PC-3 (cell line): ENCODE data around the gene CEACAM4. TPM values are rescaled to one million over a fixed set of nuclear protein-coding genes. Genes with fewer than 3 reads are reported as not detected.
A peak's percentile ranks its signal among the peaks of the same experiment; 100 is the strongest.

Experiments
- ATAC-seq: fragments of 200-7000 bp; cut with Tn5 transposase; 2 replicates; pipeline ENCODE4 v1.9.1; 2020; ENCODE audit warnings: mild to moderate bottlenecking, moderate library complexity
- BruUV-seq: library from RNA; stranded (reverse); fragments of 400-500 nt; replicated peaks from 2 replicates; lab custom pipeline; 2021; lab: Mats Ljungman, UMichigan
- CTCF ChIA-PET: fragments of 300-600 bp; sonication (Branson Sonifier 250); formaldehyde crosslinking; loops from one replicate; lab custom pipeline; 2022; ENCODE audit warnings: antibody characterized with exemption; lab: Charles Lee
- POLR2A ChIA-PET: fragments of 300-600 bp; sonication (Branson Sonifier 250); formaldehyde crosslinking; loops from one replicate; lab custom pipeline; 2022; ENCODE audit warnings: antibody characterized with exemption; ENCODE audit not compliant: unreplicated experiment; lab: Charles Lee
- DNase-seq: peaks from one replicate; pipeline ENCODE4 v3.0.0-alpha.2; 2015
- H2AFZ ChIP-seq: fragments of 300-600 bp; sonication (generic); 2 replicates; pipeline ENCODE4 v1.6.0; 2016; ENCODE audit warnings: antibody characterized with exemption, low read length
- H3F3A ChIP-seq: fragments of 300-600 bp; sonication (generic); one replicate; pipeline ENCODE4 v1.6.0; 2017; ENCODE audit warnings: antibody characterized with exemption, low read length, control low read depth, mild to moderate bottlenecking; ENCODE audit not compliant: unreplicated experiment
- H3K27ac ChIP-seq: fragments of 300-600 bp; sonication (generic); 2 replicates; pipeline ENCODE4 v1.5.1; 2016; ENCODE audit warnings: mild to moderate bottlenecking, low read length
- H3K27me3 ChIP-seq: fragments of 300-600 bp; sonication (generic); 2 replicates; pipeline ENCODE4 v1.6.1; 2016; ENCODE audit warnings: low read length, mixed read lengths
- H3K36me3 ChIP-seq: fragments of 300-600 bp; sonication (generic); 2 replicates; pipeline ENCODE4 v1.6.1; 2016; ENCODE audit warnings: low read depth, mixed run types, low read length, mixed read lengths
- H3K4me1 ChIP-seq: fragments of 300-600 bp; sonication (generic); 2 replicates; pipeline ENCODE4 v1.5.1; 2016; ENCODE audit warnings: low read length; ENCODE audit not compliant: insufficient read depth
- H3K4me2 ChIP-seq: fragments of 300-600 bp; sonication (generic); 2 replicates; pipeline ENCODE4 v1.6.0; 2016; ENCODE audit warnings: low read length
- H3K4me3 ChIP-seq: fragments of 300-600 bp; sonication (generic); 2 replicates; pipeline ENCODE4 v1.5.1; 2016; ENCODE audit warnings: mild to moderate bottlenecking, low read length, mixed read lengths
- H3K79me2 ChIP-seq: fragments of 300-600 bp; sonication (generic); 2 replicates; pipeline ENCODE4 v1.6.1; 2017; ENCODE audit warnings: low read length, mixed read lengths
- H3K9ac ChIP-seq: fragments of 300-600 bp; sonication (generic); 2 replicates; pipeline ENCODE4 v1.6.0; 2016; ENCODE audit warnings: mild to moderate bottlenecking, low read length
- H3K9me2 ChIP-seq: fragments of 300-600 bp; sonication (generic); replicated peaks from 2 replicates; pipeline ENCODE4 v1.6.1; 2016; ENCODE audit warnings: mixed run types, low read length, mixed read lengths
- H3K9me3 ChIP-seq: fragments of 300-600 bp; sonication (generic); 2 replicates; pipeline ENCODE4 v1.6.1; 2016; ENCODE audit warnings: low read length, mixed read lengths
- H4K20me1 ChIP-seq: fragments of 300-600 bp; sonication (generic); 2 replicates; pipeline ENCODE4 v1.6.1; 2016; ENCODE audit warnings: low read length, mixed read lengths
- EZH2 ChIP-seq: fragments of 300-600 bp; sonication (generic); IDR thresholded peaks from one replicate; pipeline ENCODE4 v1.6.1; 2017; ENCODE audit warnings: antibody characterized with exemption, mild to moderate bottlenecking, low read length; ENCODE audit not compliant: unreplicated experiment
- EZH2phosphoT487 ChIP-seq: fragments of 300-600 bp; sonication (generic); IDR thresholded peaks from 2 replicates; pipeline ENCODE4 v1.6.1; 2018; ENCODE audit warnings: mild to moderate bottlenecking, antibody characterized with exemption, low read length, borderline replicate concordance
- intact Hi-C: fragments of 100-400 bp; cut with micrococcal nuclease; formaldehyde crosslinking; loops from 2 replicates; pipeline ENCODE4 v1.9.0; 2023
- total RNA-seq: library from RNA; depleted of rRNA; stranded (reverse); fragments of >200 nt; gene quantifications from 2 replicates; pipeline ENCODE4 v1.2.3, GENCODE V29; 2014
- TF ChIP-seq, protein P1 (sequence below): fragments of 300-600 bp; sonication (generic); conservative IDR thresholded peaks from 2 replicates; pipeline ENCODE4 v1.5.1; 2017; ENCODE audit warnings: antibody characterized with exemption, low read depth, mild to moderate bottlenecking, low read length

CEACAM4 gene
- total RNA-seq, 1 experiment from 2014 or later = not detected

DNA sequence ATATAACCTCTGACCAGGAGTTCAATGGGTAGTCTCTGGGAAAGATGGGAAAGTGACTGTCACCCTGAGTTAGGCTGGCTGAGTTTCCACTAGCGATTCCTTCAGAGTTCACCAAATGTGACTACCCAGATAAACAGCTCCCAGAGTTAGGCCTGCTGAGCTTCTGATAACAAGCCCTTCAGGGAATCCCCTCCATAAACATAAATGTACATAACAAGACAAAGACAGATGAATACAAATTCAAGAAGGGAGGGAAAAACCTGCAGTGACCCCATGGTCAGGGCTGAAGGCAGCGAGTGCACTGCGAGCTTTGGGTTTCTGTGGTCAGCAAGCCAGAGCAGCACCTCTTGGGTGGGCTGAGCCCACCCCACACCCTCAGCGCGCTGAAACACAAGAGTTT, 25.4 kb upstream of the CEACAM4 start:
- BruUV-seq = no TSS peak
- Histone ChIP-seq H4K20me1 (no peaks in the 10 kb centered on the region), H3K9ac (no peak overlapping the region), H3K27me3 (no peaks in the 10 kb centered on the region; the same call in 1 of the 2 replicates), H3K79me2 (no peaks in the 10 kb centered on the region), H3K27ac (no peak overlapping the region), H3K36me3 (no peaks in the 10 kb centered on the region), H3F3A (no peaks in the 10 kb centered on the region), H3K9me2 (no peaks in the 10 kb centered on the region), H3K9me3 (no peaks in the 10 kb centered on the region), H3K4me1 (peaks cover 4% of the 10 kb centered on the region; the same call in 1 of the 2 replicates), H3K4me2 (no peak overlapping the region), H3K4me3 (no peak overlapping the region), H2AFZ (no peak overlapping the region)
- TF ChIP-seq EZH2 = no peak
- no peak for TF ChIP-seq EZH2phosphoT487
- no peak for DNase-seq
- no peak for ATAC-seq
- CTCF ChIA-PET = no interaction called here
- intact Hi-C loops = no loop called here
- POLR2A ChIA-PET = no interaction called here

DNA sequence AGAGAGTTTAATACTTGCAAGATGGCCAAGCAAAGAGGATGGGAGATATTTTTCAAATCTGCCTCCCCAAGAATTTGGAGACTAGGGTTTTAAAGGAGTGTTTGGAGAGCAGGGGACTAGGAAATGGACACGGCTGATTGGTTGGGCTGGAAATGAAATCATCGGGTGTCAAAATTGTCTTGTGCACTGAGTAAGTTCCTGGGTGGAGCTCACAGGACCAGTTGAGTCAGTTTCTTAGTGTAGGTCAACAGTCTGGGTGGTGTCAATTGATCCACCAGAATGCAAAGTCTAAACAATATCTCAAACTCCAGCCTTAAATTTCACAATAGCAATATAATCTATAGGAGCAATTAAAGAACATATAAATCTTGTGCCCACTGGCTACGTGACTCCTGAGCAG, 23.0 kb upstream of the CEACAM4 start:
- Histone ChIP-seq H3K4me3 (no peak overlapping the region), H3K4me2 (0 out of 2 replicates have a peak overlapping the region, but pooled peaks have one; percentile 22), H3K27me3 (no peaks in the 10 kb centered on the region; the same call in 1 of the 2 replicates), H3K9me2 (no peaks in the 10 kb centered on the region), H3K27ac (no peak overlapping the region), H4K20me1 (no peaks in the 10 kb centered on the region), H3K9ac (no peak overlapping the region), H3K36me3 (no peaks in the 10 kb centered on the region), H3K4me1 (peaks cover 4% of the 10 kb centered on the region; the same call in 1 of the 2 replicates), H2AFZ (no peak overlapping the region), H3F3A (no peaks in the 10 kb centered on the region), H3K9me3 (no peaks in the 10 kb centered on the region), H3K79me2 (no peaks in the 10 kb centered on the region)
- intact Hi-C loops = no loop called here
- ATAC-seq (no peak), DNase-seq (peak; percentile 33)
- BruUV-seq = no TSS peak
- TF ChIP-seq EZH2phosphoT487 (no peak), EZH2 (no peak)
- TF ChIP-seq, protein P1, sequence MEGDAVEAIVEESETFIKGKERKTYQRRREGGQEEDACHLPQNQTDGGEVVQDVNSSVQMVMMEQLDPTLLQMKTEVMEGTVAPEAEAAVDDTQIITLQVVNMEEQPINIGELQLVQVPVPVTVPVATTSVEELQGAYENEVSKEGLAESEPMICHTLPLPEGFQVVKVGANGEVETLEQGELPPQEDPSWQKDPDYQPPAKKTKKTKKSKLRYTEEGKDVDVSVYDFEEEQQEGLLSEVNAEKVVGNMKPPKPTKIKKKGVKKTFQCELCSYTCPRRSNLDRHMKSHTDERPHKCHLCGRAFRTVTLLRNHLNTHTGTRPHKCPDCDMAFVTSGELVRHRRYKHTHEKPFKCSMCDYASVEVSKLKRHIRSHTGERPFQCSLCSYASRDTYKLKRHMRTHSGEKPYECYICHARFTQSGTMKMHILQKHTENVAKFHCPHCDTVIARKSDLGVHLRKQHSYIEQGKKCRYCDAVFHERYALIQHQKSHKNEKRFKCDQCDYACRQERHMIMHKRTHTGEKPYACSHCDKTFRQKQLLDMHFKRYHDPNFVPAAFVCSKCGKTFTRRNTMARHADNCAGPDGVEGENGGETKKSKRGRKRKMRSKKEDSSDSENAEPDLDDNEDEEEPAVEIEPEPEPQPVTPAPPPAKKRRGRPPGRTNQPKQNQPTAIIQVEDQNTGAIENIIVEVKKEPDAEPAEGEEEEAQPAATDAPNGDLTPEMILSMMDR = no peak
- CTCF ChIA-PET = no interaction called here
- POLR2A ChIA-PET = no interaction called here

DNA sequence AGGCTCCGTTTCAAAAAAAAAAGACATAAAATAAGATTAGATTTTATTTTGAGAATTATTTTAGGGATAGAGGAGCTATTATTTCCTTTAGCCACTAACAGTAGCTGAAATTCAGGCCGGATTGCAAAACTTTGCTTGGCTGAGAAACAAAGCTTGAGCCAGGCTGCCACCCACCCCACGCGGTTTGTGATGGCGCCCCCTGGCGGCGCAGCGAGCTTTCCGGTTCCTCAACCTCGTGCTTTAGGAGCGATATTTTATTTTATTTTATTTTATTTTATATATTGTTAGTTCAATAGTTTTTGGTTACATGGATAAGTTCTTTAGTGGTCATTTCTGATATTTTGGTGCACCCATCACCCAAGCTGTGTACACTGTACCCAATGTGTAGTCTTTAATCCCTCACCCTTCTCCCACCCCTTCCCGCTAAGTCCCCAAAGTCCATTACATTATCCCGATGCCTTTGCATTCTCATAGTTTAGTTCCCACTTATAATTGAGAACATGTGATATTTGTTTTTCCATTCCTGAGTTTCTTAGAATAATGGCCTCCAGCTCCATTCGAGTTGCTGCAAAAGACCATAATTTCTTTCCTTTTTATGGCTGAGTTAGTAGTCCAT, 19.8 kb upstream of the CEACAM4 start:
- TF ChIP-seq EZH2phosphoT487 (no peak), EZH2 (no peak)
- TF ChIP-seq, protein P1 = peak; percentile 43
- Histone ChIP-seq H3K9me3 (no peaks in the 10 kb centered on the region), H3K27ac (no peak overlapping the region), H3F3A (no peaks in the 10 kb centered on the region), H3K36me3 (no peaks in the 10 kb centered on the region), H3K4me2 (no peak overlapping the region), H2AFZ (no peak overlapping the region), H4K20me1 (no peaks in the 10 kb centered on the region), H3K79me2 (no peaks in the 10 kb centered on the region), H3K27me3 (no peaks in the 10 kb centered on the region; the same call in 1 of the 2 replicates), H3K4me3 (no peak overlapping the region), H3K4me1 (peaks cover 4% of the 10 kb centered on the region; the same call in 1 of the 2 replicates), H3K9me2 (no peaks in the 10 kb centered on the region), H3K9ac (no peak overlapping the region)
- intact Hi-C loops = no loop called here
- ATAC-seq = no peak
- peak; percentile 30 for DNase-seq
- CTCF ChIA-PET = no interaction called here
- BruUV-seq = no TSS peak
- POLR2A ChIA-PET = no interaction called here
